Epithelial cell of esophagus (primary cell): ENCODE data around the gene NPPA.
A peak's percentile ranks its signal among the peaks of the same experiment; 100 is the strongest.

Source experiments
- DNase-seq: peaks from one replicate; pipeline ENCODE4 v3.0.0; 2010; ENCODE audit warnings: low read depth
- H3K4me3 ChIP-seq: 2 replicates; pipeline ENCODE4 v1.5.1; 2011; ENCODE audit warnings: mild to moderate bottlenecking, low read length, control low read depth
- TF ChIP-seq, protein P1 (sequence below): IDR thresholded peaks from 2 replicates; pipeline ENCODE4 v1.5.1; 2011; ENCODE audit warnings: low read depth, mild to moderate bottlenecking, low read length, control low read depth, inconsistent platforms; ENCODE audit not compliant: insufficient read depth; ENCODE audit errors: missing control alignments

NPPA gene

GRCh38 chr1:11856698-11857097 is 9.1 kb upstream of the NPPA start:
- TF ChIP-seq, protein P1, sequence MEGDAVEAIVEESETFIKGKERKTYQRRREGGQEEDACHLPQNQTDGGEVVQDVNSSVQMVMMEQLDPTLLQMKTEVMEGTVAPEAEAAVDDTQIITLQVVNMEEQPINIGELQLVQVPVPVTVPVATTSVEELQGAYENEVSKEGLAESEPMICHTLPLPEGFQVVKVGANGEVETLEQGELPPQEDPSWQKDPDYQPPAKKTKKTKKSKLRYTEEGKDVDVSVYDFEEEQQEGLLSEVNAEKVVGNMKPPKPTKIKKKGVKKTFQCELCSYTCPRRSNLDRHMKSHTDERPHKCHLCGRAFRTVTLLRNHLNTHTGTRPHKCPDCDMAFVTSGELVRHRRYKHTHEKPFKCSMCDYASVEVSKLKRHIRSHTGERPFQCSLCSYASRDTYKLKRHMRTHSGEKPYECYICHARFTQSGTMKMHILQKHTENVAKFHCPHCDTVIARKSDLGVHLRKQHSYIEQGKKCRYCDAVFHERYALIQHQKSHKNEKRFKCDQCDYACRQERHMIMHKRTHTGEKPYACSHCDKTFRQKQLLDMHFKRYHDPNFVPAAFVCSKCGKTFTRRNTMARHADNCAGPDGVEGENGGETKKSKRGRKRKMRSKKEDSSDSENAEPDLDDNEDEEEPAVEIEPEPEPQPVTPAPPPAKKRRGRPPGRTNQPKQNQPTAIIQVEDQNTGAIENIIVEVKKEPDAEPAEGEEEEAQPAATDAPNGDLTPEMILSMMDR = no peak
- no peak overlapping the region for H3K4me3 ChIP-seq
- DNase-seq = no peak

DNA sequence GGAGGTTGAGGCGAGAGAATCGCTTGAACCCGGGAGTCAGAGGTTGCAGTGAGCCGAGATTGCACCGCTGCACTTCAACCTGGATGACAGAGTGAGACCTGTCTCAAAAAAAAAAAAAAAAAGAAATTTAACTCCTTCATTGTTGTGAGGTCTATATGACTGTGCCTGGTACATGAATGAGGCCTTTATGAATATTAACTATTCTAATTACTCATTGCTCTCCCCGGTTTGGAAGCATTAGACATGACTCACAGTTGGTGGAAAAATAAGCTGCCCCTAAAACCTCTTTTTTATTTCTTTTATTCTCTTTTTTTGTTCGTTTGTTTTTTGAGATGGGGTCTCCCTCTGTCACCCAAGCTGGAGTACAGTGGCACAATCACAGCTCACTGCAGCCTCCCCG is 7.8 kb upstream of the NPPA start:
- DNase-seq = peak; percentile 21
- TF ChIP-seq, protein P1 = no peak
- H3K4me3 ChIP-seq = no peak overlapping the region

- H3K4me3 ChIP-seq = no peak overlapping the region
- TF ChIP-seq, protein P1 = no peak
- no peak for DNase-seq
Observed at GRCh38 chr1:11854519-11854918, 6.9 kb upstream of the NPPA start.

GRCh38 chr1:11851180-11851579 is 3.6 kb upstream of the NPPA start:
- no peak overlapping the region for H3K4me3 ChIP-seq
- DNase-seq = no peak
- TF ChIP-seq, protein P1 = no peak

- DNase-seq = no peak
- TF ChIP-seq, protein P1 = no peak
- no peak overlapping the region for H3K4me3 ChIP-seq
Observed at GRCh38 chr1:11850156-11850555, 2.6 kb upstream of the NPPA start.

GRCh38 chr1:11848373-11848700 is 754 bp upstream of the NPPA start:
- TF ChIP-seq, protein P1 = no peak
- DNase-seq = no peak
- H3K4me3 ChIP-seq = no peak overlapping the region

GRCh38 chr1:11845641-11846335 is 1.8 kb downstream of the NPPA start:
- H3K4me3 ChIP-seq = no peak overlapping the region
- peak; percentile 48 for DNase-seq
- TF ChIP-seq, protein P1 = no peak
